A673 (cell line): Measurements from ENCODE around the gene UNC13C.

ENCODE experiments used
- EZH2 ChIP-seq: fragments of 200-600 bp; sonication (generic); IDR thresholded peaks from 2 replicates; pipeline ENCODE4 v1.6.1; 2017; ENCODE audit warnings: borderline replicate concordance, low read depth, mild to moderate bottlenecking, mixed read lengths, antibody characterized with exemption, low read length; ENCODE audit not compliant: poor library complexity, severe bottlenecking
- TF ChIP-seq, protein P1 (sequence below): fragments of 300-800, 200-600 bp; sonication (generic); conservative IDR thresholded peaks from 2 replicates; pipeline ENCODE4 v1.5.1; 2017; ENCODE audit warnings: low read depth, mild to moderate bottlenecking, antibody characterized with exemption, low read length, moderate library complexity, mixed read lengths

DNA sequence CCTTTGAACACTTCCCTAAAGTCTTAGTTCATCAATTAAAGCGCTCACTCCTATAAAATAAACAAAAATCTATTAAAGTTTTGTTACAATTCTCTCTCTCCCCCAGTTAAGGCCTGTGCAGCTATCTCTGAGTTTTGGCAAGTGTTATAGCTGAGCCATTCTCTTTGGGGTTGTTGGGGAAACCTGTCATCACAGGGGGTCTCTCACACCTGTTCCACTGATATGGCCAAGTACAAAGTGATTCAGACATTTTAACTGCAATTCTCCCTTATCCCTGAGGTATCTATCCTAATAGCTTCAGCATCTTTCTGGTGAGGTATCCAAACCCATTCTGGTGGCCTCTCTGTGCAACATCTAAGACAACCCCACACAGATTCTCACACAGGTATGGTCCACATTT is 116.4 kb downstream of the UNC13C start:
- TF ChIP-seq, protein P1, sequence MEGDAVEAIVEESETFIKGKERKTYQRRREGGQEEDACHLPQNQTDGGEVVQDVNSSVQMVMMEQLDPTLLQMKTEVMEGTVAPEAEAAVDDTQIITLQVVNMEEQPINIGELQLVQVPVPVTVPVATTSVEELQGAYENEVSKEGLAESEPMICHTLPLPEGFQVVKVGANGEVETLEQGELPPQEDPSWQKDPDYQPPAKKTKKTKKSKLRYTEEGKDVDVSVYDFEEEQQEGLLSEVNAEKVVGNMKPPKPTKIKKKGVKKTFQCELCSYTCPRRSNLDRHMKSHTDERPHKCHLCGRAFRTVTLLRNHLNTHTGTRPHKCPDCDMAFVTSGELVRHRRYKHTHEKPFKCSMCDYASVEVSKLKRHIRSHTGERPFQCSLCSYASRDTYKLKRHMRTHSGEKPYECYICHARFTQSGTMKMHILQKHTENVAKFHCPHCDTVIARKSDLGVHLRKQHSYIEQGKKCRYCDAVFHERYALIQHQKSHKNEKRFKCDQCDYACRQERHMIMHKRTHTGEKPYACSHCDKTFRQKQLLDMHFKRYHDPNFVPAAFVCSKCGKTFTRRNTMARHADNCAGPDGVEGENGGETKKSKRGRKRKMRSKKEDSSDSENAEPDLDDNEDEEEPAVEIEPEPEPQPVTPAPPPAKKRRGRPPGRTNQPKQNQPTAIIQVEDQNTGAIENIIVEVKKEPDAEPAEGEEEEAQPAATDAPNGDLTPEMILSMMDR = no peak
- no peak for TF ChIP-seq EZH2
